GM18498 (cell line): ENCODE data around the gene HAUS2.

Experiments used
- ATAC-seq: cut with Tn5 transposase; IDR thresholded peaks from one replicate; pipeline ENCODE4 v1.9.1; 2021; ENCODE audit warnings: mild to moderate bottlenecking, moderate library complexity; ENCODE audit not compliant: unreplicated experiment

HAUS2 gene

GRCh38 chr15:42605796-42606195, 57.2 kb downstream of the HAUS2 start:
- ATAC-seq: no peak

GRCh38 chr15:42608110-42608531, 59.5 kb downstream of the HAUS2 start:
- ATAC-seq: peak; percentile 59

- ATAC-seq: no peak
These were observed 60.3 kb downstream of the HAUS2 start for GRCh38 chr15:42608752-42609488.

GRCh38 chr15:42611532-42611931, 62.9 kb downstream of the HAUS2 start:
- no peak for ATAC-seq

- no peak for ATAC-seq
These were observed 63.8 kb downstream of the HAUS2 start for GRCh38 chr15:42612367-42612912.

GRCh38 chr15:42616107-42616506, 67.5 kb downstream of the HAUS2 start:
- no peak for ATAC-seq
